ENCODE data around the gene ATP8B1. TPM values are rescaled to one million over a fixed set of nuclear protein-coding genes. Genes with fewer than 3 reads are reported as not detected.
"Not testable (repeated sequence)": the region's sequence is repeated elsewhere in the genome, so short reads cannot be mapped to it uniquely, and the experiment has no call there.

The ATP8B1 gene
- total RNA-seq, 1 donor from 2014 or later = 0.07 TPM

GRCh38 chr18:57651914-57652313, 151.2 kb downstream of the ATP8B1 start:
- Mint-ChIP-seq H3K4me3 (ENCODE audit: unreplicated experiment) (no peak overlapping the region), H3K27ac (ENCODE audit: unreplicated experiment) (no peak overlapping the region), H3K4me1 (ENCODE audit: low read depth, unreplicated experiment) (no peaks in the 10 kb centered on the region), H3K36me3 (ENCODE audit: unreplicated experiment) (peaks cover 5% of the 10 kb centered on the region), H3K27me3 (ENCODE audit: unreplicated experiment) (no peaks in the 10 kb centered on the region), H3K9me3 (ENCODE audit: unreplicated experiment) (peaks cover 2% of the 10 kb centered on the region)
- DNase-seq = no peak
- TF ChIP-seq, protein P1, sequence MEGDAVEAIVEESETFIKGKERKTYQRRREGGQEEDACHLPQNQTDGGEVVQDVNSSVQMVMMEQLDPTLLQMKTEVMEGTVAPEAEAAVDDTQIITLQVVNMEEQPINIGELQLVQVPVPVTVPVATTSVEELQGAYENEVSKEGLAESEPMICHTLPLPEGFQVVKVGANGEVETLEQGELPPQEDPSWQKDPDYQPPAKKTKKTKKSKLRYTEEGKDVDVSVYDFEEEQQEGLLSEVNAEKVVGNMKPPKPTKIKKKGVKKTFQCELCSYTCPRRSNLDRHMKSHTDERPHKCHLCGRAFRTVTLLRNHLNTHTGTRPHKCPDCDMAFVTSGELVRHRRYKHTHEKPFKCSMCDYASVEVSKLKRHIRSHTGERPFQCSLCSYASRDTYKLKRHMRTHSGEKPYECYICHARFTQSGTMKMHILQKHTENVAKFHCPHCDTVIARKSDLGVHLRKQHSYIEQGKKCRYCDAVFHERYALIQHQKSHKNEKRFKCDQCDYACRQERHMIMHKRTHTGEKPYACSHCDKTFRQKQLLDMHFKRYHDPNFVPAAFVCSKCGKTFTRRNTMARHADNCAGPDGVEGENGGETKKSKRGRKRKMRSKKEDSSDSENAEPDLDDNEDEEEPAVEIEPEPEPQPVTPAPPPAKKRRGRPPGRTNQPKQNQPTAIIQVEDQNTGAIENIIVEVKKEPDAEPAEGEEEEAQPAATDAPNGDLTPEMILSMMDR (IDR thresholded peaks at IDR 0.05; ENCODE audit: partially characterized antibody, unreplicated experiment) = no peak

GRCh38 chr18:57649556-57650500, 153.3 kb downstream of the ATP8B1 start:
- H3K4me1 Mint-ChIP-seq (ENCODE audit: low read depth, unreplicated experiment) = no peaks in the 10 kb centered on the region
- TF ChIP-seq, protein P1 (IDR thresholded peaks at IDR 0.05; ENCODE audit: partially characterized antibody, unreplicated experiment) = no peak
- no peak overlapping the region for H3K27ac Mint-ChIP-seq (ENCODE audit: unreplicated experiment)
- H3K27me3 Mint-ChIP-seq (ENCODE audit: unreplicated experiment) = no peaks in the 10 kb centered on the region
- no peaks in the 10 kb centered on the region for H3K36me3 Mint-ChIP-seq (ENCODE audit: unreplicated experiment)
- H3K9me3 Mint-ChIP-seq (ENCODE audit: unreplicated experiment) = no peaks in the 10 kb centered on the region
- H3K4me3 Mint-ChIP-seq (ENCODE audit: unreplicated experiment) = no peak overlapping the region
- DNase-seq = no peak

DNA sequence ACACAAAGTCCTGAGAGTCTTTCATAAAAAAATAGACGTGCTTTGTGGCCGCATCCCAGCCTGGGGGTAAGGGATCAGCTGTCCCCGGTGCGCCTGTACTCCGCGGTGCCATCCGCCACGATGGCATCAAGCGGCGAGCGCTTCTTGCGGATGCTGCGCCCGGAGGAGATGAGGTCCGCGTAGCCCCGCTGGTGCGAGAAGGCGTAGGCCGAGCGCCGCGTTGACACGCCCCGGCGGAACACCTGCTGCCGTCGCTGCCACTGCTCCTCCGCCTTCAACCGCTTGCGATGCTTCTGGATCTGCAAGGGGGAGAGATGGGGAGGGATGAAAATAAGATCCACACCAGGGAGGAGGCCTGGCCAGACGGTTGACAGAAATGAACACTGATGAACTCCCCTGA, 154.7 kb downstream of the ATP8B1 start:
- H3K27ac Mint-ChIP-seq (ENCODE audit: unreplicated experiment) = no peak overlapping the region
- no peaks in the 10 kb centered on the region for H3K4me1 Mint-ChIP-seq (ENCODE audit: low read depth, unreplicated experiment)
- H3K27me3 Mint-ChIP-seq (ENCODE audit: unreplicated experiment) = no peaks in the 10 kb centered on the region
- no peaks in the 10 kb centered on the region for H3K9me3 Mint-ChIP-seq (ENCODE audit: unreplicated experiment)
- DNase-seq = no peak
- no peaks in the 10 kb centered on the region for H3K36me3 Mint-ChIP-seq (ENCODE audit: unreplicated experiment)
- TF ChIP-seq, protein P1 (IDR thresholded peaks at IDR 0.05; ENCODE audit: partially characterized antibody, unreplicated experiment) = no peak
- H3K4me3 Mint-ChIP-seq (ENCODE audit: unreplicated experiment) = no peak overlapping the region

GRCh38 chr18:57644540-57644939, 158.6 kb downstream of the ATP8B1 start:
- H3K27ac Mint-ChIP-seq (ENCODE audit: unreplicated experiment) = no peak overlapping the region
- no peaks in the 10 kb centered on the region for H3K4me1 Mint-ChIP-seq (ENCODE audit: low read depth, unreplicated experiment)
- no peaks in the 10 kb centered on the region for H3K27me3 Mint-ChIP-seq (ENCODE audit: unreplicated experiment)
- peaks cover 18% of the 10 kb centered on the region for H3K36me3 Mint-ChIP-seq (ENCODE audit: unreplicated experiment)
- TF ChIP-seq, protein P1 (IDR thresholded peaks at IDR 0.05; ENCODE audit: partially characterized antibody, unreplicated experiment) = no peak
- no peak for DNase-seq
- no peak overlapping the region for H3K4me3 Mint-ChIP-seq (ENCODE audit: unreplicated experiment)
- peaks cover 4% of the 10 kb centered on the region for H3K9me3 Mint-ChIP-seq (ENCODE audit: unreplicated experiment)

DNA sequence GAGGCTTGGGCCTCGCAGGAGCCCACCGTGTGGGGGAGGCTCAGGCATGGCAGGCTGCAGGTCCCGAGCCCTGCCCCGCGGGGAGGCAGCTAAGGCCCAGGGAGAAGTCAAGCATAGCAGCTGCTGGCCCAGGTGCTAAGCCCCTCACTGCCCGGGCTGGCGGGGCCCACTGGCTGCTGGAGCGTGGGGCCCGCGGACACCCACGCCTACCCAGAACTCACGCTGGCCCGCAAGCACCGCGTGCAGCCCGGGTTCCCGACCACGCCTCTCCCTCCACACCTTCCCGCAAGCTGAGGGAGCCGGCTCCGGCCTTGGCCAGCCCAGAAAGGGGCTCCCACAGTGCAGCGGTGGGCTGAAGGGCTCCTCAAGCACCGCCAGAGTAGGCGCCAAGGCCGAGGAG, 159.4 kb downstream of the ATP8B1 start:
- H3K4me3 Mint-ChIP-seq (ENCODE audit: unreplicated experiment); H3K4me1 Mint-ChIP-seq (ENCODE audit: low read depth, unreplicated experiment); H3K9me3 Mint-ChIP-seq (ENCODE audit: unreplicated experiment); H3K27me3 Mint-ChIP-seq (ENCODE audit: unreplicated experiment); H3K27ac Mint-ChIP-seq (ENCODE audit: unreplicated experiment); DNase-seq: not testable (repeated sequence)
- H3K36me3 Mint-ChIP-seq (ENCODE audit: unreplicated experiment) = peaks cover 19% of the 10 kb centered on the region

GRCh38 chr18:57642462-57642861, 160.7 kb downstream of the ATP8B1 start:
- H3K27ac Mint-ChIP-seq (ENCODE audit: unreplicated experiment); H3K4me1 Mint-ChIP-seq (ENCODE audit: low read depth, unreplicated experiment): not testable (repeated sequence)
- H3K36me3 Mint-ChIP-seq (ENCODE audit: unreplicated experiment) = peaks cover 21% of the 10 kb centered on the region

More at GRCh38 chr18:57642462-57642861, 160.7 kb downstream of the ATP8B1 start:
- not testable (repeated sequence) for DNase-seq; H3K4me3 Mint-ChIP-seq (ENCODE audit: unreplicated experiment); H3K9me3 Mint-ChIP-seq (ENCODE audit: unreplicated experiment); H3K27me3 Mint-ChIP-seq (ENCODE audit: unreplicated experiment)

All from glutamatergic neuron (in vitro differentiated cells).